NCI-H2196 (cell line): Measurements from ENCODE around the gene INPP5F.
"Not testable (repeated sequence)": the region's sequence is repeated elsewhere in the genome, so short reads cannot be mapped to it uniquely, and the experiment has no call there.

Source experiments
- DNase-seq: peaks from one replicate; lab custom pipeline; 2025; ENCODE audit not compliant: unreplicated experiment; lab: John Stamatoyannopoulos, UW

The INPP5F gene

GRCh38 chr10:119772334-119772733, 46.5 kb downstream of the INPP5F start:
- no peak for DNase-seq

- DNase-seq = not testable (repeated sequence)
These were observed 47.2 kb downstream of the INPP5F start for GRCh38 chr10:119773041-119773440.

- no peak for DNase-seq
These were observed 49.7 kb downstream of the INPP5F start for GRCh38 chr10:119775529-119775928.

- DNase-seq = no peak
These were observed 50.7 kb downstream of the INPP5F start for GRCh38 chr10:119776536-119776935.

GRCh38 chr10:119777686-119778085, 51.8 kb downstream of the INPP5F start:
- no peak for DNase-seq

- DNase-seq = no peak
These were observed 53.1 kb downstream of the INPP5F start for GRCh38 chr10:119778776-119779445.

- DNase-seq = no peak
These were observed 55.1 kb downstream of the INPP5F start for GRCh38 chr10:119780879-119781480.

GRCh38 chr10:119781498-119781897, 55.6 kb downstream of the INPP5F start:
- no peak for DNase-seq

- no peak for DNase-seq
These were observed 57.3 kb downstream of the INPP5F start for GRCh38 chr10:119782981-119783664.

GRCh38 chr10:119783665-119784027, 57.8 kb downstream of the INPP5F start:
- DNase-seq = no peak

- no peak for DNase-seq
These were observed 58.7 kb downstream of the INPP5F start for GRCh38 chr10:119784340-119785067.

- no peak for DNase-seq
These were observed 60.4 kb downstream of the INPP5F start for GRCh38 chr10:119786117-119786769.

GRCh38 chr10:119795101-119795500, 69.3 kb downstream of the INPP5F start:
- not testable (repeated sequence) for DNase-seq

- no peak for DNase-seq
These were observed 70.2 kb downstream of the INPP5F start for GRCh38 chr10:119796039-119796438.

GRCh38 chr10:119801176-119801575, 75.3 kb downstream of the INPP5F start:
- DNase-seq = no peak

GRCh38 chr10:119801998-119802538, 76.2 kb downstream of the INPP5F start:
- no peak for DNase-seq

- DNase-seq = no peak
These were observed 77.4 kb downstream of the INPP5F start for GRCh38 chr10:119803264-119803663.

GRCh38 chr10:119805702-119806230, 79.9 kb downstream of the INPP5F start:
- DNase-seq = no peak

GRCh38 chr10:119806334-119807130, 80.7 kb downstream of the INPP5F start:
- DNase-seq = no peak
